Measurements from ENCODE around the gene ARRDC1. TPM values are rescaled to one million over a fixed set of nuclear protein-coding genes. Genes with fewer than 3 reads are reported as not detected.

The ARRDC1 gene
- total and polyA plus RNA-seq, 9 of the 15 experiments (the other 6 are each of a cell fraction or from before 2014, with no cell fraction given), result 0.21 to 45.3 (median 18.6) TPM

GRCh38 chr9:137618105-137619067, 12.9 kb downstream of the ARRDC1 start, which contains the start of gene EHMT1 (continued):
- TF ChIP-seq ZKSCAN8 (CRISPR knock-in tag; IDR thresholded peaks at IDR 0.05), result no peak
- TF ChIP-seq CTCFL (IDR thresholded peaks at IDR 0.05; ENCODE audit: borderline replicate concordance, insufficient read depth, low read depth, low read length, poor library complexity, severe bottlenecking), result no peak
- no peak for TF ChIP-seq ZNF764 (CRISPR knock-in tag; IDR thresholded peaks at IDR 0.05; ENCODE audit: low read depth)
- no peak for TF ChIP-seq MTF1 (CRISPR knock-in tag; IDR thresholded peaks at IDR 0.05; ENCODE audit: borderline replicate concordance)
- no peak for TF ChIP-seq SP2 (IDR thresholded peaks at IDR 0.05; ENCODE audit: extremely low read depth, low read depth, low read length, poor library complexity, severe bottlenecking)
- no peak for TF ChIP-seq KHSRP (IDR thresholded peaks at IDR 0.05)
- no peak for TF ChIP-seq ILK (tag; IDR thresholded peaks at IDR 0.05; ENCODE audit: borderline replicate concordance, low read depth)
- peak; percentile 95 for TF ChIP-seq CREM (IDR thresholded peaks at IDR 0.05; ENCODE audit: low read depth)
- no peak for TF ChIP-seq ZSCAN29 (IDR thresholded peaks at IDR 0.05)
- no peak for TF ChIP-seq HINFP (tag; conservative IDR thresholded peaks at IDR 0.05; ENCODE audit: low read depth)
- peak; percentile 81 for TF ChIP-seq ZNF395 (CRISPR knock-in tag; IDR thresholded peaks at IDR 0.05)
- TF ChIP-seq ZNF76 (CRISPR knock-in tag; IDR thresholded peaks at IDR 0.05; ENCODE audit: borderline replicate concordance), result no peak
- 0 out of 2 replicates have a peak, but pooled peaks have one; percentile 21 for TF ChIP-seq ZEB2 (IDR thresholded peaks at IDR 0.05)
- TF ChIP-seq ZNF174 (CRISPR knock-in tag; IDR thresholded peaks at IDR 0.05), result no peak
- TF ChIP-seq TAF15 (IDR thresholded peaks at IDR 0.05; ENCODE audit: low read depth, low read length), result no peak
- peak in 1 of 2 experiments; percentile 14; a peak in 1 of 4 replicates for TF ChIP-seq TEAD1 (CRISPR knock-in tag; IDR thresholded peaks at IDR 0.05)

Data from K562 (cell line).